Effector memory CD4-positive, alpha-beta T cell (primary cell): ENCODE results near the gene TSNAX.

ENCODE experiments used
- DNase-seq, 3 donors: peaks; one replicate each; pipeline ENCODE4 v3.0.0-alpha.2; 2020
- H3K27ac ChIP-seq: 2 replicates; pipeline ENCODE4 v1.7.0; 2013; ENCODE audit warnings: mild to moderate bottlenecking, low read length, moderate library complexity; ENCODE audit not compliant: insufficient read depth, poor library complexity, severe bottlenecking
- H3K27me3 ChIP-seq: replicated peaks from 2 replicates; pipeline ENCODE4 v1.7.0; 2013; ENCODE audit warnings: mild to moderate bottlenecking, low read length; ENCODE audit not compliant: insufficient read depth, control insufficient read depth, poor library complexity, severe bottlenecking
- H3K36me3 ChIP-seq: 2 replicates; pipeline ENCODE4 v1.7.0; 2013; ENCODE audit warnings: mild to moderate bottlenecking, low read length, moderate library complexity; ENCODE audit not compliant: control insufficient read depth, insufficient read depth
- H3K4me1 ChIP-seq: 2 replicates; pipeline ENCODE4 v1.7.0; 2013; ENCODE audit warnings: low read length, mild to moderate bottlenecking; ENCODE audit not compliant: control insufficient read depth, insufficient read depth, poor library complexity, severe bottlenecking
- H3K4me3 ChIP-seq: 2 replicates; pipeline ENCODE4 v1.7.0; 2013; ENCODE audit warnings: low read length, low read depth, mild to moderate bottlenecking; ENCODE audit not compliant: insufficient read depth, poor library complexity, severe bottlenecking
- H3K9me3 ChIP-seq: 2 replicates; pipeline ENCODE4 v1.7.0; 2013; ENCODE audit warnings: mild to moderate bottlenecking, low read length, moderate library complexity; ENCODE audit not compliant: control insufficient read depth

TSNAX gene

GRCh38 chr1:231596337-231596791 lies 67.9 kb downstream of the TSNAX start:
- H3K4me3 ChIP-seq, result no peak overlapping the region
- no peak overlapping the region for H3K27ac ChIP-seq
- H3K4me1 ChIP-seq, result no peaks in the 10 kb centered on the region
- DNase-seq, result no peak
- H3K9me3 ChIP-seq, result no peaks in the 10 kb centered on the region
- H3K36me3 ChIP-seq, result no peaks in the 10 kb centered on the region
- H3K27me3 ChIP-seq, result no peaks in the 10 kb centered on the region

DNA sequence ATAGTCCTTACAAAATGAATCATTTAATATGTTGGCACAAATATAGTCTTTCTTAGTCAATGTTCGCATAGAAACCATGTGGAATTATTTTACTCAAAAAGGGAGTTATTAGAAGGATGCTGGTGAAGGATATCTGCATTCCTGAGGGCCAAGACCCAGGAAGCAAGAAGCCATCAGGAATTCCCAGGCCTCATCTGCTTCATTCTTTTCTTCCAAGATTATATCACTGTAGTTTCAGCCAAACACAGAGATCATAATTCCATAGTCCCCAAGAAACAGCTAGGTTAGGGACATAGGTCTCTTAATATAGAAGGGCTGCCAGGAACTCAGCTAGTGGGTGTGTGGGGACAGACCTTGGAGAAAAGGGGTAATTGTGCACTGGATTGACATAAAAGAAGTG lies 69.5 kb downstream of the TSNAX start:
- DNase-seq, result no peak
- Histone ChIP-seq H3K27me3 (no peaks in the 10 kb centered on the region), H3K27ac (no peak overlapping the region), H3K4me1 (no peaks in the 10 kb centered on the region), H3K9me3 (no peaks in the 10 kb centered on the region), H3K36me3 (no peaks in the 10 kb centered on the region), H3K4me3 (no peak overlapping the region)

DNA sequence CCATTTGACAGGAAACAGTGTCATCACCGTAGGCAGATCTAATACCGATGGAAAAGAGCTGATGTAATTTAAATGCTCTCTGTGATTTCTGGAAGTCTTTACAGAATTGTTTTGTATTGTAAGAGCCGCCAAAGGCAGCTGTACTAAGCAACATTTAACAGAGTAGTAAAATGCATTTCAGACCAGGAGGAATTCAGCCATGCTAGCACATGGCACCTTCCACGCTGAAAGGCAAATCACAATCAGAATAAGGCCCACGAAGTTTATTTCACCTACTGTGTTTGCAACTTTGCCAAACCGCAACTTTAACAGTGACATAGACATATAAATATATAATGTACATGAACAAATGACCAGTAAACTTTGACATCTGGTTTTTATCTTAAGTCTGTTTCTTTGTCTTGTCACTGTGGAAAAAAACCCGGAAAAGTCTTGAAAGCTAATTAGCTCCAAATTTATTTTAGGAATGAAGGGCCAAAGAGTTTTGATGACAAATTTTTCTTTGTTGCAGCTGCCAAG lies 72.0 kb downstream of the TSNAX start:
- H3K36me3 ChIP-seq, result no peaks in the 10 kb centered on the region
- no peaks in the 10 kb centered on the region for H3K9me3 ChIP-seq
- no peak for DNase-seq
- H3K27ac ChIP-seq, result no peak overlapping the region
- no peaks in the 10 kb centered on the region for H3K27me3 ChIP-seq
- H3K4me3 ChIP-seq, result no peak overlapping the region
- peaks cover 3% of the 10 kb centered on the region for H3K4me1 ChIP-seq

GRCh38 chr1:231601824-231602672 lies 73.6 kb downstream of the TSNAX start:
- Histone ChIP-seq H3K27me3 (no peaks in the 10 kb centered on the region), H3K27ac (no peak overlapping the region), H3K4me1 (peaks cover 3% of the 10 kb centered on the region), H3K9me3 (no peaks in the 10 kb centered on the region), H3K4me3 (no peak overlapping the region), H3K36me3 (no peaks in the 10 kb centered on the region)
- no peak for DNase-seq

DNA sequence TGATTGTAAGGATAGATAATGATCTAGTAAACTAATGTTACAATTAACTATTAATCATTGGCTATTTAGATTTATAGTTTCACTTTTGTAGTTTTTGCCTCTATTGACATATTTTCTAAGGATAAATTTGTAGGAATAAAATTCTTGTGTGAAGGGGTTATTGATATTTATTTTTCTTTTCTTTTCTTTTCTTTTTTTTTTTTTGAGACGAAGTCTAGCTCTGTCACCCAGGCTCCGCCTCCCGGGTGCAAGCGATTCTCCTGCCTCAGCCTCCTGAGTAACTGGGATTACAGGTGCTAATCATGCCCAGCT lies 74.2 kb downstream of the TSNAX start:
- H3K4me3 ChIP-seq, result no peak overlapping the region
- no peaks in the 10 kb centered on the region for H3K9me3 ChIP-seq
- no peaks in the 10 kb centered on the region for H3K27me3 ChIP-seq
- peaks cover 3% of the 10 kb centered on the region for H3K4me1 ChIP-seq
- H3K27ac ChIP-seq, result no peak overlapping the region
- H3K36me3 ChIP-seq, result no peaks in the 10 kb centered on the region
- DNase-seq, result no peak

DNA sequence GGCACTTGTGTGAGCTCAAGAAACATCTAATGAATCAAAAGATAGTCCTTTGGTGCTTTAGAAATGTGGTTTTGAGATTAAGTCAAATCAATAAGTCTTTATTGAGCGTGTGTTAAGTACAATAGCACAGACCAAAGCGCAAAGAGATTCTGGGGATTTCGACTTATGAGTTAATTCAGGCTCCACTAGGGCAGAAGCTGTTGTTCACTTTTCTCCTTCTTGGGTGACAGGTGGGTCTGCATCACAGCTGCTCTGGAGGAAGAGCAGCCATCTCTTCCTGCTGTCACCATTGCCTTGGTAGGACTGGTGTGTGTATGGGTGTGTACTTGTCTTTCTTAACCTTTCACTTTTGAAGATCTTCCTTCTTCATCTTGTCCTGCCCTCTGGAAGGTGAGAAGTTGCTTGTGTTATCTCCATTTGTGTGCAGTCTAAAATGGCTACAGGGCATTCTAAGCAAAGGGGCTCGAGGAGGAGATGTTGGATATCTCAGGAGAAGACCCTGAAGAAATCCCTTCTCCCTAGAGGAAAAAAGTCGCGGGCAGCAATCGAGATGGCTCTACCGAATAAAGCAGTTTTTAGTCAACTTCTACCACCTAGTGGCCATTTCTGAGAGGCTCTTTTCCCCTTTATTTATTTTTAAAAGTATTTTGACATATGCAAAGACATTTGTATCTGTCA lies 75.3 kb downstream of the TSNAX start:
- Histone ChIP-seq H3K4me3 (peak overlapping the region; percentile 65), H3K36me3 (no peaks in the 10 kb centered on the region), H3K4me1 (peaks cover 3% of the 10 kb centered on the region), H3K27ac (peak overlapping the region; percentile 43), H3K27me3 (no peaks in the 10 kb centered on the region), H3K9me3 (no peaks in the 10 kb centered on the region)
- DNase-seq, result peak in 2 of 3 donors; percentile 15 to 23

DNA sequence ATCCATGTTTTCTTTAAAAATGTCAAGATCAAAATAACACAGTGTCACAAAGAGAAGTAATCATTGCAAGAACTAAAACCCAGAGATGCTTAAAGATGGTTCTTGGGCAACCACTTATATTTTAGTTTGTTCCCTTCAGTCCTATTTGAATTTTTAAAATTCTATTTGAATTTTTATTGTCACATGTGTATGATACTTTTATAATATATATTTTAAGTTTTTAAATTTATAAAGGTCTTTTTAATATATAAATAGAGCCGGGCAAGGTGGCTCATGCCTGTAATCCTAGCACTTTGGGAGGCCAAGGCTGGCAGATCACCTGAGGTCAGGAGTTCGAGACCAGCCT lies 75.8 kb downstream of the TSNAX start:
- no peak overlapping the region for H3K4me3 ChIP-seq
- H3K27me3 ChIP-seq, result no peaks in the 10 kb centered on the region
- H3K9me3 ChIP-seq, result no peaks in the 10 kb centered on the region
- DNase-seq, result no peak
- H3K4me1 ChIP-seq, result peaks cover 3% of the 10 kb centered on the region
- no peaks in the 10 kb centered on the region for H3K36me3 ChIP-seq
- H3K27ac ChIP-seq, result no peak overlapping the region

DNA sequence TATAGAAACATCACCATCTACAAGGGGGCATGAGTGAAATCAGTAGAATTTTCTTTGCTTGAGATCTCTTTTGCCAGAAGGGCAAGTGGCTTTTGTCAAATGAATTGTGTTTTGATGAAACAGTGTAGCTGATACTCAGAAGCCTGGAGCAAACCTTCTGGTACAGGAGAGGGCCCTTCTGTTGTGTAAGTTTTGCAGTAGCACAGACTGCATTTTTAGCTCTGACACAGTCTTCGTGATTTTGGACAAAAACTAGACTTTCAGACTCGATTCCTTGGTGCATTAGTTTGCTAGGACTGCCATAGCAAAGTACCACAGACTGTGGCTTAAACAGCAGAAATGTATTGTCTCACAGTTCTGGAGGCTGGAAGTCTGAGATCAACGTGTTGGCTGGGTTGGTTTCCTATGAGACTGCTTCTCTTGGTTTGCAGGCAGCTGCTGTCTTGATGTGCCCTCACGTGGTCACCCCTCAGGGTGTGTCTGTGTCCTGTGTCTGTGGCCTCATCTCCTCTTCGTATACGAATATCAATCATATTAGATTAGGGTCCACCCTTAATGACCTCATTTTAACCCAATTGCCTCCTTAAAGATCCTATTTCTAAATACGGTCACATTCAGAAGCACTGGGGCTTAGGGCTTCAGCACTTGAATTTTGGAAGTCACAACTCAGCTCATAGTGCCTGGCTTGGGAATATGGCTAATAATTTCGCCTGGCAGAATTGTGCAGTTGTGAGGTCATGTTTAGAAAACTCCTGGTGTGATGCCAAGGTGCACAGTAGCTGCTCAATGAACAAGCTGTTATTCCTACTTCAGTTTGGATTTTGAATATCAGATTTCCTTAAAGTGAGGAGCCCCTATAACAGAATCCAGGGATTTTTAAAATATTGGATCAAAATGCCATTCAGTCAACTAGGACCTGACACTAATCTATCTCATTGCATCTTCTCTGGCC lies 77.0 kb downstream of the TSNAX start:
- peaks cover 3% of the 10 kb centered on the region for H3K4me1 ChIP-seq
- H3K36me3 ChIP-seq, result no peaks in the 10 kb centered on the region
- no peak for DNase-seq
- no peak overlapping the region for H3K27ac ChIP-seq
- no peak overlapping the region for H3K4me3 ChIP-seq
- no peaks in the 10 kb centered on the region for H3K27me3 ChIP-seq
- H3K9me3 ChIP-seq, result no peaks in the 10 kb centered on the region

GRCh38 chr1:231606712-231607111 lies 78.2 kb downstream of the TSNAX start:
- DNase-seq, result no peak
- Histone ChIP-seq H3K27me3 (no peaks in the 10 kb centered on the region), H3K4me1 (peaks cover 9% of the 10 kb centered on the region), H3K36me3 (no peaks in the 10 kb centered on the region), H3K4me3 (no peak overlapping the region), H3K9me3 (no peaks in the 10 kb centered on the region), H3K27ac (no peak overlapping the region)
